BLaER1 (cell line): Measurements from ENCODE around the gene TMEM170A.
A peak's percentile ranks its signal among the peaks of the same experiment; 100 is the strongest.
"Not testable (repeated sequence)": the region's sequence is repeated elsewhere in the genome, so short reads cannot be mapped to it uniquely, and the experiment has no call there.

ENCODE experiments used
- H3K27ac ChIP-seq: shearing (Covaris generic); formaldehyde crosslinking; 2 replicates; pipeline ENCODE4 v1.8.1; 2022
- H3K27me3 ChIP-seq: shearing (Covaris generic); formaldehyde crosslinking; 2 replicates; pipeline ENCODE4 v1.8.1; 2022
- H3K36me3 ChIP-seq: shearing (Covaris generic); formaldehyde crosslinking; 2 replicates; pipeline ENCODE4 v1.8.1; 2022
- H3K4me1 ChIP-seq: shearing (Covaris generic); formaldehyde crosslinking; 2 replicates; pipeline ENCODE4 v1.8.1; 2022
- H3K4me2 ChIP-seq: shearing (Covaris generic); formaldehyde crosslinking; 2 replicates; pipeline ENCODE4 v1.8.1; 2022
- H3K4me3 ChIP-seq: shearing (Covaris generic); formaldehyde crosslinking; 2 replicates; pipeline ENCODE4 v1.8.1; 2022
- H3K9ac ChIP-seq: shearing (Covaris generic); formaldehyde crosslinking; 2 replicates; pipeline ENCODE4 v1.8.1; 2022
- H3K9me3 ChIP-seq: shearing (Covaris generic); formaldehyde crosslinking; 2 replicates; pipeline ENCODE4 v1.8.1; 2022
- H4K20me1 ChIP-seq: shearing (Covaris generic); formaldehyde crosslinking; 2 replicates; pipeline ENCODE4 v1.8.1; 2022
- Cebpa-rat ChIP-seq: shearing (Covaris generic); IDR thresholded peaks from 2 replicates; pipeline ENCODE4 v1.8.1; 2022

The TMEM170A gene

GRCh38 chr16:75471723-75472633 lies 7.5 kb upstream of the TMEM170A start:
- no peak overlapping the region for H3K4me3 ChIP-seq
- H3K27ac ChIP-seq, result no peak overlapping the region
- H3K4me1 ChIP-seq, result peaks cover 9% of the 10 kb centered on the region; the same call in 1 of the 2 replicates
- no peaks in the 10 kb centered on the region for H3K27me3 ChIP-seq
- no peak for TF ChIP-seq Cebpa-rat
- H3K9me3 ChIP-seq, result no peaks in the 10 kb centered on the region
- peaks cover 10% of the 10 kb centered on the region; the same call in 1 of the 2 replicates for H4K20me1 ChIP-seq
- no peak overlapping the region for H3K9ac ChIP-seq
- no peak overlapping the region for H3K4me2 ChIP-seq
- H3K36me3 ChIP-seq, result peaks cover 46% of the 10 kb centered on the region

DNA sequence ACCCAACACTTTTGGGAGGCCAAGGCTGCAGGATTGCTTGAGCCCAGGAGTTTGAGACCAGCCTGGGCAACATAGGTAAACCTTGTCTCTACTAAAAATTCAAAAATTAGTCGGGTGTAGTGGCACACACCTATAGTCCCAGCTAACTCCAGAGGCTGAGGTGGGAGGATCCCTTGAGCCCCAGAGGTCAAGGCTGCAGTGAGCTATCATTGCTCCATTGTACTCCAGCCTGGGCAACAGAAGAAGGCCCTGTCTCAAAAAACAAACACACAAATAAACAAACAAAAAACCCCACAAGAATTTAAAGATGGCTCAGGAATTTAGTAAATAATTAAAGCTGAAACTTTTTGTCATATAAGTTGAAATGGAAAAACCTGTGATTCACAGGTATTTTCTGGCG lies 2.3 kb upstream of the TMEM170A start:
- Histone ChIP-seq H3K9ac (no peak overlapping the region), H3K9me3 (no peaks in the 10 kb centered on the region)

GRCh38 chr16:75463389-75464121 lies 934 bp downstream of the TMEM170A start:
- Histone ChIP-seq H4K20me1 (peaks cover 56% of the 10 kb centered on the region), H3K4me3 (peak overlapping the region; percentile 98), H3K4me1 (peaks cover 45% of the 10 kb centered on the region), H3K36me3 (peaks cover 24% of the 10 kb centered on the region), H3K27ac (peak overlapping the region; percentile 77), H3K9ac (peak overlapping the region; percentile 90), H3K4me2 (peak overlapping the region; percentile 90)
- not testable (repeated sequence) for H3K9me3 ChIP-seq, H3K27me3 ChIP-seq

More for the DNA sequence above, 2.3 kb upstream of the TMEM170A start:
- no peak overlapping the region for H3K4me2 ChIP-seq
- H3K4me1 ChIP-seq, result peaks cover 32% of the 10 kb centered on the region
- peaks cover 24% of the 10 kb centered on the region for H4K20me1 ChIP-seq
- no peak overlapping the region for H3K27ac ChIP-seq
- no peaks in the 10 kb centered on the region for H3K36me3 ChIP-seq
- TF ChIP-seq Cebpa-rat, result no peak
- no peak overlapping the region for H3K4me3 ChIP-seq
- no peaks in the 10 kb centered on the region for H3K27me3 ChIP-seq

- no peak for TF ChIP-seq Cebpa-rat
- no peak overlapping the region for H3K9ac ChIP-seq
- H3K36me3 ChIP-seq, result peaks cover 24% of the 10 kb centered on the region
- H3K4me2 ChIP-seq, result peak overlapping the region; percentile 90
- no peaks in the 10 kb centered on the region for H3K9me3 ChIP-seq
- no peaks in the 10 kb centered on the region for H3K27me3 ChIP-seq
- H3K4me3 ChIP-seq, result peak overlapping the region; percentile 98
- peaks cover 40% of the 10 kb centered on the region for H3K4me1 ChIP-seq
- H3K27ac ChIP-seq, result no peak overlapping the region
- H4K20me1 ChIP-seq, result peaks cover 64% of the 10 kb centered on the region
Observed at GRCh38 chr16:75462806-75463205, 1.7 kb downstream of the TMEM170A start.

DNA sequence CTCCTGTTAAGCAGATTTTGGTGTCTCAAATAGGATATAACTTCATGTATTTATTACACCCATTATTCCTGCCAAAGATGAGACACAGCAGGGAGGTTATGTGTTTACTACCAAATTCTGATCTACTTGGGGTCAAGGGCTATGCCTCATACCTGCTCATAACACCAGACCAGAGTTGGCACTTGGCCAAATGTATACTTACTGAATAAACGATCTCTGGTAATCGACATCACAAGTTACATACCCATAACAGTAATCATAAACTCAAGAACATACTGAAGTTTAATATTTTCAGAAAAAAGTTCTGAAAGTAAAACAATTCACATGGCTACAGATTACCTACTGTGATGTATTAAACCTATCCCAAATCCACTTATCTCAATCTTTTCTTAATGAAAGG lies 2.9 kb downstream of the TMEM170A start:
- Histone ChIP-seq H3K9me3 (no peaks in the 10 kb centered on the region), H3K4me2 (peak overlapping the region; percentile 90; the same call in 1 of the 2 replicates), H3K9ac (no peak overlapping the region), H3K27me3 (no peaks in the 10 kb centered on the region), H3K27ac (no peak overlapping the region), H3K36me3 (peaks cover 33% of the 10 kb centered on the region), H3K4me3 (no peak overlapping the region), H4K20me1 (peaks cover 76% of the 10 kb centered on the region), H3K4me1 (peaks cover 50% of the 10 kb centered on the region)
- TF ChIP-seq Cebpa-rat, result no peak

- H3K4me2 ChIP-seq, result no peak overlapping the region
Observed at GRCh38 chr16:75460446-75460845, 4.0 kb downstream of the TMEM170A start.

DNA sequence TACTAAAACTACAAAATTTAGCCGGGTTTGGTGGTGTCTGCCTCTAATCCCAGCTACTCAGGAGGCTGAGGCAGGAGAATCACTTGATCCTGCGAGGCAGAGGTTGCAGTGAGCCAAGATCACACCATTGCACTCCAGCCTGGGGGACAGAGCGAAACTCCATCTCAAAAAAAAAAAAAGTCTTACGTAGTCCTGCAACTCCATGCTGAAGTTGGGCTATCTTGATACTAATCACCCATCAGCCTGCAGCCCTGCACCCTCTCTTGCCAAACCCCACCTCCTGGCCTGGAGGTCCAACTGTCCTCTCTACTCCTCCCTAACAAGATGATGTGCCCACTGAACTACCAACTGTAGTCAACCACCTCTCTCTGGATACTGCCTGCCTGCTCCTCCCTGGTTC lies 4.8 kb downstream of the TMEM170A start:
- Histone ChIP-seq H3K9me3 (no peaks in the 10 kb centered on the region), H3K27me3 (no peaks in the 10 kb centered on the region), H3K9ac (no peak overlapping the region), H3K36me3 (peaks cover 33% of the 10 kb centered on the region), H3K4me1 (peaks cover 65% of the 10 kb centered on the region), H3K27ac (no peak overlapping the region), H3K4me2 (peak overlapping the region; percentile 45), H3K4me3 (no peak overlapping the region), H4K20me1 (peaks cover 95% of the 10 kb centered on the region)
- TF ChIP-seq Cebpa-rat, result no peak

More at GRCh38 chr16:75460446-75460845, 4.0 kb downstream of the TMEM170A start:
- Histone ChIP-seq H3K4me3 (no peak overlapping the region), H3K4me1 (peaks cover 62% of the 10 kb centered on the region), H3K36me3 (peaks cover 33% of the 10 kb centered on the region), H3K27me3 (no peaks in the 10 kb centered on the region), H3K27ac (no peak overlapping the region), H4K20me1 (peaks cover 87% of the 10 kb centered on the region), H3K9me3 (no peaks in the 10 kb centered on the region), H3K9ac (no peak overlapping the region)
- no peak for TF ChIP-seq Cebpa-rat

- Histone ChIP-seq H3K4me1 (peaks cover 74% of the 10 kb centered on the region), H3K9me3 (no peaks in the 10 kb centered on the region), H3K4me2 (no peak overlapping the region), H3K36me3 (peaks cover 33% of the 10 kb centered on the region), H3K4me3 (no peak overlapping the region), H4K20me1 (peaks cover 100% of the 10 kb centered on the region), H3K27ac (no peak overlapping the region), H3K27me3 (no peaks in the 10 kb centered on the region), H3K9ac (no peak overlapping the region)
- no peak for TF ChIP-seq Cebpa-rat
Observed at GRCh38 chr16:75458439-75458838, 6.0 kb downstream of the TMEM170A start.

DNA sequence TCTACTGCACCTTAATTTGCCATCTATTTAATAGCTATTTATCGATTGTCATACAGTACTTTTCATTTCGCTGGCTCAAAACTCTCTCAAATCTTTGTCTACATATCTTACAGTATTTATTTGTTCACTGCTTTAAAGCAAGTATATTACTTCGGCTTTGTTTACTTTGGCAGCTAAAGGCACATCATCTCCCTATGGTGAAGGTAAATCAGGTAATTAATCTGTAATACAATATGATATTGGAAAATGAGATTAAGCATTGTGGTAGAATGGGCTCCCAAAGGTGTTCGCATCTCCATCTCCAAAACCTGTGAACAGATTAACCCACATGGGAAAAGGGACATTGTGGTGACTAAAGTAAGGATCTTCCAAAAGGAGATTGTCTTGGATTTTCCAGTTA lies 6.5 kb downstream of the TMEM170A start:
- no peak overlapping the region for H3K9ac ChIP-seq
- no peak overlapping the region for H3K4me3 ChIP-seq
- H3K4me1 ChIP-seq, result peaks cover 70% of the 10 kb centered on the region
- no peaks in the 10 kb centered on the region for H3K27me3 ChIP-seq
- H3K4me2 ChIP-seq, result no peak overlapping the region
- H3K9me3 ChIP-seq, result no peaks in the 10 kb centered on the region
- no peak for TF ChIP-seq Cebpa-rat
- peaks cover 33% of the 10 kb centered on the region for H3K36me3 ChIP-seq
- peaks cover 100% of the 10 kb centered on the region for H4K20me1 ChIP-seq
- no peak overlapping the region for H3K27ac ChIP-seq
